ENCODE results near the gene ZBTB20.
"Not testable (repeated sequence)": the region's sequence is repeated elsewhere in the genome, so short reads cannot be mapped to it uniquely, and the experiment has no call there.

Gene ZBTB20

GRCh38 chr3:115147329-115148141, 447 bp upstream of the ZBTB20 start:
- DNase-seq: peak; percentile 100

- DNase-seq: peak; percentile 91
Measured at GRCh38 chr3:115146032-115146417, 1.1 kb downstream of the ZBTB20 start.

- DNase-seq: no peak
Measured at GRCh38 chr3:115141033-115141757, 5.9 kb downstream of the ZBTB20 start.

- no peak for DNase-seq
Measured at GRCh38 chr3:115139072-115139471, 8.0 kb downstream of the ZBTB20 start.

- no peak for DNase-seq
Measured at GRCh38 chr3:115134648-115135347, 12.3 kb downstream of the ZBTB20 start.

GRCh38 chr3:115127208-115127607, 19.9 kb downstream of the ZBTB20 start:
- DNase-seq: no peak

- no peak for DNase-seq
Measured at GRCh38 chr3:115120597-115120996, 26.5 kb downstream of the ZBTB20 start.

- DNase-seq: peak; percentile 45
Measured at GRCh38 chr3:115113367-115113766, 33.7 kb downstream of the ZBTB20 start.

- no peak for DNase-seq
Measured at GRCh38 chr3:115111632-115112031, 35.5 kb downstream of the ZBTB20 start.

GRCh38 chr3:115110830-115111229, 36.3 kb downstream of the ZBTB20 start:
- DNase-seq: no peak

- DNase-seq: not testable (repeated sequence)
Measured at GRCh38 chr3:115110066-115110465, 37.0 kb downstream of the ZBTB20 start.

GRCh38 chr3:115108614-115109013, 38.5 kb downstream of the ZBTB20 start:
- no peak for DNase-seq

GRCh38 chr3:115102046-115102445, 45.0 kb downstream of the ZBTB20 start:
- no peak for DNase-seq

GRCh38 chr3:115100806-115101205, 46.3 kb downstream of the ZBTB20 start:
- no peak for DNase-seq

- DNase-seq: peak; percentile 75
Measured at GRCh38 chr3:115099986-115100571, 47.0 kb downstream of the ZBTB20 start.

- DNase-seq: no peak
Measured at GRCh38 chr3:115099134-115099985, 47.7 kb downstream of the ZBTB20 start.

GRCh38 chr3:115098354-115099073, 48.6 kb downstream of the ZBTB20 start:
- no peak for DNase-seq

- no peak for DNase-seq
Measured at GRCh38 chr3:115095236-115095635, 51.9 kb downstream of the ZBTB20 start.

- DNase-seq: peak; percentile 81
Measured at GRCh38 chr3:115092220-115092791, 54.8 kb downstream of the ZBTB20 start.

- no peak for DNase-seq
Measured at GRCh38 chr3:115090712-115091111, 56.4 kb downstream of the ZBTB20 start.

GRCh38 chr3:115089481-115089880, 57.6 kb downstream of the ZBTB20 start:
- no peak for DNase-seq
